Activated T-cell treated with anti-CD3 and anti-CD28 coated beads, Interleukin-2, amount 50 U/mL, for 48 hours (primary cell): ENCODE data around the gene SETD1A.

Source experiments
- DNase-seq, 2 experiments: peaks; one replicate each; pipeline ENCODE4 v3.0.0-alpha.2; 2020

SETD1A gene

DNA sequence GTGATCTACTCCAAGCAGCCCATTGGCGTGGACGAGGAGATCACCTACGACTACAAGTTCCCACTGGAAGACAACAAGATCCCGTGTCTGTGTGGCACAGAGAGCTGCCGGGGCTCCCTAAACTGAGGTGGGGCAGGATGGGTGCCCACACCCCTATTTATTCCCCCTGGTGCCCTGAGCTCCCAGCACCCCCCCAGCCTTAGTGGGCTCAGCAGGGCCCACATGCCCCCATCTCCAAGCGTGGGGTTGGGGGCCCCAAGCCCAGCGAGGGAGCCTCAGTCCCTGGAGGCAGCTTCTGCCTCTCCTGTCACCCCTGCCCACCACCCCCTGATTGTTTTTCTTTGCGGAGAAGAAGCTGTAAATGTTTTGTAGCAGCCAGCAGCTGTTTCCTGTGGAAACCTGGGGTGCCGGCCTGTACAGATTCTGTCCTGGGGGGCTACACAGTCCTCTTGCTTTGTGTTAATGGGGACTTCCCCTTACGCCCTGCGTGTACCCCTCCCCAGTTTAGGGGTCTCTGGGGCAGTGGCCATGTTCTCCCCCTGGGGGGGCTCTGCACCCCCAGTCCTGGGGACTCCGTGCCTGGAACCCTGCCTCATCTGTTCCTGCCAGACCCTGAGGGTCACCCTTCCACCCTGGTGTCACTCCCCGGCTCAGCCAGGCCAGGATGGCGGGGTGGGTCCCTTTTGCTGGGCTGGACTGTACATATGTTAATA lies 26.5 kb downstream of the SETD1A start:
- DNase-seq = no peak

DNA sequence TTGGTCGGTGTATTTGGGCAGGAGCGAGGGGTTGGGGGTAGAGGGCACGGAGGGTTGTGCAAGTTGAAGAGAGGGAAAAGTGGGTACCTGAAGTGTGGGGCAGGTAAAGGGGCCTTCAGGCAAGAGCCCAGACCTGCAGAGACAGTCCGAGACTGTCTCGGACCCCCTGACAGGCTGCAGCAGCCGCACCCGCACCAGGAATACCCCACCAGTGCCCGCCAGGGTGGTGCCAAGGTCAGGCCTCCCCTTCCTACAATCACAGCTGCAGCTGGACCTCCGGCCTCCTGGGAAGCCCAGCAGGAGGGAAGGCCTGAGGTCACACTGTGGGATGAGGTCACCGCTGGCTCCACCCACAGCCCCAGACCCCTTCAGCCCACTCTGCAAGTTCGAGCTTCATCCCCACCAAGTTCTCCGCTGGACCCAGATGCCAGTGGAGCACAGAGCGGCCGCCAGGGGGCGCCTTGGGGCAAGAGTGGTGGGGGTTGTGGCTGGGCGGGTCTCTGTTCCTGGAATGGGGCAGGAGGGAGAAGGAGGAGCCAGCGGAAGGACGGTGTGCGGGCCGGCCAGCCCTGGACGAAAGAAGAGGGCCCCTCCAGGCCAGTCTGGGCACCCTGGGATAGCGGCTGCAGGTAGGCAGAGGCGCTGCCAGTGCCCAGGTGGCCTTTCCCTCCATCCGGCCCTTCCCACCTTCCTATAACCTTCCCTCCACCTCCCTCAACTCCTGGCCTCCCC lies 27.3 kb downstream of the SETD1A start, which contains the start of gene HSD3B7:
HSD3B7 (plus strand) TSS at position 539 of the 732 bp plus-strand sequence. CDS start 452 bp downstream, outside the sequence.
- peak; percentile 90 to 92 for DNase-seq

DNA sequence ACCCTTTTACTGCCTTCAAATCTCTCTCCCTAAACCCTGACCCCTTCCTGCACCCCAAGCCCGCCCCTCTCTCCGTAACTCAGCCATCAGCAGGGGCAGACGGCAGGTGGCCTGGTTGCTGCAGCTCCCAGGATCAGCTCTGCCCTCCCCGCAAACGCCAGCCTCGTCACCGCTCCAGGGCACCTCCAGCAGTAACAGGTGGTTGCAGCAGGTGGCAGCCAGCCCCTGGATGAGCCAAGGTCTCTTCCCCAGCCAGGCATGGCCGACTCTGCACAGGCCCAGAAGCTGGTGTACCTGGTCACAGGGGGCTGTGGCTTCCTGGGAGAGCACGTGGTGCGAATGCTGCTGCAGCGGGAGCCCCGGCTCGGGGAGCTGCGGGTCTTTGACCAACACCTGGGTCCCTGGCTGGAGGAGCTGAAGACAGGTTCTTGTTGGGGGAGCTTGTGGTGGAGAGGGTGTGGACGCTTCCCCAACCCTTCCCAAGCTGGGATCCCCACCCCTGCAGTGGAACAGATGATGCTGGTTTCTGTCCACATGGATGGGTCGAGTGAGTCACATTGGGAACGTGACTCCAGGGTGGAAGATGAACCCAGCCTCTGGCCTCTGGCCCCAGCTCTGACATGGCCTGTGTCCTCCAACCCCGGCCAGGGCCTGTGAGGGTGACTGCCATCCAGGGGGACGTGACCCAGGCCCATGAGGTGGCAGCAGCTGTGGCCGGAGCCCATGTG lies 28.0 kb downstream of the SETD1A start:
- no peak for DNase-seq

DNA sequence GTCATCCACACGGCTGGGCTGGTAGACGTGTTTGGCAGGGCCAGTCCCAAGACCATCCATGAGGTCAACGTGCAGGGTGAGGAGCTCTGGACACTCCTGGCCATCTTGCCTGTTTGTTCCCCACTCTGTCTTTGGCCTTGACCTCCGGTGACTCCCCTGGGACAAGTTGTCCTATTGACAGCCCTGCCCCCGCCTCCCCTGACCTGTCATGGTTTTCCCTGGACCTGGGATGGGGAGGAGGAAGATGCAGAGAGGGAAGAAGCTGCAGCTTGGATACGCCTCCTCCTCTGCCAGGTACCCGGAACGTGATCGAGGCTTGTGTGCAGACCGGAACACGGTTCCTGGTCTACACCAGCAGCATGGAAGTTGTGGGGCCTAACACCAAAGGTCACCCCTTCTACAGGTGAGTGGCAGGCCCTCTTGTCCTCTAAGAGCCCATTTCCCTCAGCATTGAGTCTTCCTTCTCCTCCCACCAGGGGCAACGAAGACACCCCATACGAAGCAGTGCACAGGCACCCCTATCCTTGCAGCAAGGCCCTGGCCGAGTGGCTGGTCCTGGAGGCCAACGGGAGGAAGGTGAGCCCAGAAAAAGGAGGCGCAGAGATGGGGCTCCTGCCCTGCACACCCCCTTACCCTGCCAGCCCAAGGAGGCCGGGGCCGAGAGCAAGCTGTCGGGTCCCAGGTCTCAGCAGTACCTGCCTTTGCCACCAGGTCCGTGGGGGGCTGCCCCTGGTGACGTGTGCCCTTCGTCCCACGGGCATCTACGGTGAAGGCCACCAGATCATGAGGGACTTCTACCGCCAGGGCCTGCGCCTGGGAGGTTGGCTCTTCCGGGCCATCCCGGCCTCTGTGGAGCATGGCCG lies 28.8 kb downstream of the SETD1A start:
- DNase-seq = no peak

DNA sequence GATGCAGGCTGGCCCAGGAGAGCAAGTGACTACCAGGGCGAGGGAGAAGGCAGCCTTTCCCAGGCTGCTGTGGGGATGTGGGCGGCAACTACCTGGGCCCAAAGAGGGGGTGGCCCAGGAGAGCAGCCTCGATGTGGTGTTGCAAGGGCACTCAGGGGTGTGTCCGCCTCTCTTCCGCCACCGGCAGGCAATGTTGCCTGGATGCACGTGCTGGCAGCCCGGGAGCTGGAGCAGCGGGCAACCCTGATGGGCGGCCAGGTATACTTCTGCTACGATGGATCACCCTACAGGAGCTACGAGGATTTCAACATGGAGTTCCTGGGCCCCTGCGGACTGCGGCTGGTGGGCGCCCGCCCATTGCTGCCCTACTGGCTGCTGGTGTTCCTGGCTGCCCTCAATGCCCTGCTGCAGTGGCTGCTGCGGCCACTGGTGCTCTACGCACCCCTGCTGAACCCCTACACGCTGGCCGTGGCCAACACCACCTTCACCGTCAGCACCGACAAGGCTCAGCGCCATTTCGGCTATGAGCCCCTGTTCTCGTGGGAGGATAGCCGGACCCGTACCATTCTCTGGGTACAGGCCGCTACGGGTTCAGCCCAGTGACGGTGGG lies 30.1 kb downstream of the SETD1A start:
- no peak for DNase-seq

DNA sequence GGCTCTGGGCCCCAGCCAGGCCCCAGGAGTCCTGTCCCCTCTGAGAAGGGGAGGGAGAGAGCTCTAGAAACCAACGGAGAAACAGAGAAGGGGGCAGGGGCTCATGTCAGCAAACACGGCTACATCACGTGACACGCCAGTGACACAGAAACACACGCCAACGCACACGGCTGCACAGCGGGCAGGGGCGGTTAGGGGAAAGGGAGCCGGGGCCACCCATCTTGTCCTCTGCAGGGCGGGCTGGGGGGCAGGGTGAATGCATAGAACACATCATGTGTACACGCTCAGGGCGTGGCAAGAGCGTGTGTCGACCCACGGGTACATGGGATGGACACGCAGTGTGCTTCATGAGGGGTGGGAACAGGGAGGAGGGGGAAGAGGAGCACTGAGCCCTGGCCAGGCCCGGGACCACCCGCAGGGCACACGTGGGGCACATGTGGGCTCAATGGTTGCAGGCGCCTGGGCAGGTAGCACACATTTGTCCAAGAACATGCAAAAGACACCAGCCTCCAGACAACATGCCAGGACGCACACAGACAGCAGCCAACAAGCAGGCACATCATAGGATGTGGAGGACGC lies 32.0 kb downstream of the SETD1A start:
- DNase-seq = no peak

DNA sequence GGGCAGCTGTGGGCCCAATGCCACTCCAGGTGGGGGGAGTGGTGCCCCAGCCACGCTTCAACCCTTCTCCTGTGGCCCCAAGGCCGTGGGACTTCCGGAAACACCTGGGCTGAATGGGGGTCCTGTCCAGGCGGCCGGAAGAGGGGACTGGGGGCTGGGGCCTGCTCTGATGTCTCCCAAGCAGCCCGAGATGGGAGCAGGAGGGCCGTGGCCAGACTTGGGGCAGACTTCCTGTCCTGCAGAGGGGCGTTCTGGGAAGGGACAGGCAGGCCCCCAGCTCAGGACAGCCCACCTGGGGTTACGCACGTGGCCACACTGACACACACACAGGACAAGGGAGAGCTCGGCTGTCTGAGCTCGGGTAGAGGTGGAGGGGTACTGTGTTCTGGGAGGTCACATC lies 32.6 kb downstream of the SETD1A start:
- DNase-seq = no peak

DNA sequence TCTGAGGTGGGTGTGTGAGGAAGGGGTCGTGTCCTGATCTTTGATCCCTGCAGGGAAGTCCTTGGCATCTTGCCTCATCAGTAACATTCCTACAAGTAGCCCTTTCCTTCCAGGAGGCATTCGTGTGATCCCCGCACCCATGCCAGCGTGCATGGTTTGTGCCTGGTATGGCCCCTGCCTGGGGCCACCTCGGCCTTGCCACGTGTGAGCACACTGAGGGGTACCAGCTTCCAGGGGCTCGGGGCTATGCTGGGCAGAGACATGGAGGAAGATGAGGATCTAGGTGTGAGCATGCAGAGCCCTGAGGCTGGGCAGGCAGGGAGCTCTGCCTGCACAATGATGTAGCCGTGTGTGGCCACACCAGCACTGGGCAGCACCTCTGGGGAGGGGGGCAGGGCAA lies 33.5 kb downstream of the SETD1A start:
- no peak for DNase-seq

DNA sequence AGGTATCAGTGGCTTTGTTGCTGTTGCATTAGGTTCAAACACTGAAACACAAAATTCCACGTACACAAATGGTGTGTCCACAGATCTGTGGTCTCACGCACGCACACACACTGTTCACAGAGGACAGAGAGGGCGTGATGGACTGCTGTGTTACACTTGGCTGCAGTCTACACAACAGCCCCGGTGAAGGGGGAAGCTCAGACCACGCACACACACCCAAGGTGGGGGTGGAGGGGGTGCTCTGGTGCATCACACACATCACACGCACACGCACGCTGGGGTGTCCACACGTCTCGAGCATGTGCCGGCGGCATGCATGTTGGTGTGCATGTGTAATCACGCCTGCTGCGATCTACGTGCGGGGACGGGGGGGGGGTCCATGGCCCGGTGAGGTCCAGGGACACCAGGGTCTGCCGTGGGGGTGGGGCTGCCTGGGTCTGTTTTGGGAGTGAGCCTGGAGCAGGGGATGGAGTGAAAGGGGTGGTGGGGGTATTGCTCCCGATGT lies 34.8 kb downstream of the SETD1A start:
- no peak for DNase-seq

DNA sequence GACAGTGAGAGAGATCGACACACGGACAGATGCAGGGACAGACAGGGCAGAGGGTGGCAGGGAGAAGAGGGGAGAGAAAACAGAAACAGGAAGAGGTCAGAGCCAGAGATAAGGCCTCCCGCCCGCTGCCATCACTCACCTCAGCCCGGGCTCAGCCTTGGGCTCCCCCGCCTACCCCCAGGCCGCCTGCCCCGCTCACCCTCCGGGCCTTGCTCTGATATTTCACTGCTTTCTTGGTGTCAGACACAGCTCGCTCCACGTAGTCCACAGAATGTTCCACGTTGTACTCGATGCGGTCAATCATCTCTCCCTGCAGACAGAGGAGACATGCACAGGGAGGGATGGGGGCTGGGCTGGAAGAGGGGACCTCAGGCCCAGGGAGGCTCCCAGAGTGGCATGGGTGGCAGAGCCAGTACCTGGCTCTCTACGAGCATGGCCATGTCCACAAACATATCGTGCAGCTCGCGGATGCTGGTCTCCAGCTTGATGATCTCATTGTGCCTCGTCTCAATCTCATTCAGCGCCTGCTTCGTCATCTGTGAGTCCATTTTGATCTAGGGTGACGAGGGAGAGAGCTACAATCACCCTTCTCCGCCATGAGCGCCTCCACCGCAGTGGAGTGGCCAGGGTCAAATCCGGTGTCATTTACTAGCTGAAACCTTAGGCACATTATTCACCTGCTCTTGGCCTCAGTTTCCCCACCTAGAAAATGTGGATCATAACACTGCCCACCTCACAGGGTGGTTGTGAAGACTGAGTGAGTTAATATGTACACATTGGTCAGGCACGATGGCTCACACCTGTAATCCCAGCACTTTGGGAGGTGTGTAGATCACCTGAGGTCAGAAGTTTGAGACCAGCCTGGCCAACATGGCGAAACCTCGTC lies 35.6 kb downstream of the SETD1A start:
- no peak for DNase-seq

DNA sequence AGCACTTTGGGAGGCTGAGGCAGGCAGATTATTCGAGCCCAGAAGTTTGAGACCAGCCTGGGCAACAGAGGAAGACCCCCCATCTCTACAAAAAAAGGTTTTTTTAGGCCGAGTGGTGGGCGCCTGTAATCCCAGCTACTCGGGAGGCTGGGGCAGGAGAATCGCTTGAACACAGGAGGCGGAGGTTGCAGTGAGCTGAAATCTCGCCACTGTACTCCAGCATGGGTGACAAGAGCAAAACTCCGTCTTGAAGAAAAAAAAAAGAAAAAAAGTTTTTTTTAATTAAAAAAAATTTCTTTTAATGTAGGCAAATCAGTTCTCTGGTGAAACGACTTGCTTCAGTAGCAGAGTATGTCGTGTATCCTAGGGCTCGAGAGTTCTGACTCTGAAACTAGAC lies 38.4 kb downstream of the SETD1A start:
- no peak for DNase-seq

DNA sequence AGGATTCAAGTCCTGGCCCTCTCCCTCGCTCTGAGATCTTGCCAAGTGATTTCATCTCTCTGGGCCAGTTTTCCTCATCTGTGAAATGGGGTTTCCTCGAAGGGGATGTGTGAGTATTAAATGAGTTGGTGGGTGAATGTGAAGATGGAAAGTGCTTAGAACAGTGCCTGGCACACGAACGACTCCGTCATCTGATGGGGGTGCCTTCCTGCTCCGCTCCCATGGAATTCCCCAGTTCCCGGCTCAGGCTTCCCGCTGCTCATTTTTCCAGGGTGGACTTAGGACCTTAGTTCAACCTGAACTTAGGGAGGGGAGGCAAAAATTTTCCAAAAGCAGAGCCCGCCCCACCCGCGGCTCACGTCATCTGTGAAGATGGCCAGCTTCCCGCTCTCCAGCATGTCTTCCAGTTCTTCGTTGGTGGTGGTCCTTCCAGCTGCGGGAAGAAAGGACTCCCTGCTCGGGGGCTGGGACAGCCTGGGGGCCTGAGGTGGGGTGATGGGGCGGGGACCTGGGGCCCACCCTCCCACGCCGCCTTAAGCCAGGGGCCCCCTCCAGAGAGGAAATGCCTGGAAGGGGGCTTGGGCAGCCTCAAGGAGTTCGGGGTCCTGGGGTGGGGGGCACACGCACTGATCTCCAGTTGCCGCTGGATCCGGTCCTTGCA lies 38.9 kb downstream of the SETD1A start:
- no peak for DNase-seq

DNA sequence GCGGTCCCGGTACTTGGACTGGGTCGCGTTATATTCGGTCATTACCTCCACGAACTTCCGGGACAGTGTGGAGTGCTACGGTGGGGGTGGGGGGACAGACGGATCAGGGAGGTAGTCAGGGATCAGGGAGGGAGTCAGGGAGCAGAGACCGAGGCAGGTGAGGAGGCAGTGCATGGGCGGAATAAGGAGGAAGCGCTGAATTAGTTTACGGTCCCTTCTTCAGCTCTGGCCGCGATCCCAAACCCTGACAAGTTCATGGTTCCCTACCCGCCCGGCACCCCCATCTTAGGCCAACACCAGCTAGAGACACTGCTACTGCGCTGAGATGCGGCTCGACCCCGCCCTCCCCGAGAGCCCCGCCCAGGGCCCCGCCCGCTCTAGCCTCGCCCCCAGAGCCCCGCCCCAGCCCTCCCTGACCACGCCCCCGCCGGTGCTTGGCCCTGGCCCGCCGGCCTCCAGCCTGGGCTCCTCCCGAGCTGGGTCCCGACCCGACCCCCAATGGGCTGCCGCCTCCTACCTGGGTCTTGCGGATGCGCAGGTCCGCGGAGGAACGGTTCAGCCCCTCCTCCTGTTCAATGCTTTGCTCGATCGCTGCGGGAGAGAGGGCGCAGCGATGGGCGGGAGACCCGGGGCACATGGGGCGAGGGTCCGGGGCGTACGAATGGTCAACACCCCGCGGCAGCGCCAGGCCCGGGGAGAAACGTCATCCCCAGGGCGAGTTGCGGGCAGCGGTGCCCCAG lies 39.6 kb downstream of the SETD1A start:
- DNase-seq = peak; percentile 86 to 90

DNA sequence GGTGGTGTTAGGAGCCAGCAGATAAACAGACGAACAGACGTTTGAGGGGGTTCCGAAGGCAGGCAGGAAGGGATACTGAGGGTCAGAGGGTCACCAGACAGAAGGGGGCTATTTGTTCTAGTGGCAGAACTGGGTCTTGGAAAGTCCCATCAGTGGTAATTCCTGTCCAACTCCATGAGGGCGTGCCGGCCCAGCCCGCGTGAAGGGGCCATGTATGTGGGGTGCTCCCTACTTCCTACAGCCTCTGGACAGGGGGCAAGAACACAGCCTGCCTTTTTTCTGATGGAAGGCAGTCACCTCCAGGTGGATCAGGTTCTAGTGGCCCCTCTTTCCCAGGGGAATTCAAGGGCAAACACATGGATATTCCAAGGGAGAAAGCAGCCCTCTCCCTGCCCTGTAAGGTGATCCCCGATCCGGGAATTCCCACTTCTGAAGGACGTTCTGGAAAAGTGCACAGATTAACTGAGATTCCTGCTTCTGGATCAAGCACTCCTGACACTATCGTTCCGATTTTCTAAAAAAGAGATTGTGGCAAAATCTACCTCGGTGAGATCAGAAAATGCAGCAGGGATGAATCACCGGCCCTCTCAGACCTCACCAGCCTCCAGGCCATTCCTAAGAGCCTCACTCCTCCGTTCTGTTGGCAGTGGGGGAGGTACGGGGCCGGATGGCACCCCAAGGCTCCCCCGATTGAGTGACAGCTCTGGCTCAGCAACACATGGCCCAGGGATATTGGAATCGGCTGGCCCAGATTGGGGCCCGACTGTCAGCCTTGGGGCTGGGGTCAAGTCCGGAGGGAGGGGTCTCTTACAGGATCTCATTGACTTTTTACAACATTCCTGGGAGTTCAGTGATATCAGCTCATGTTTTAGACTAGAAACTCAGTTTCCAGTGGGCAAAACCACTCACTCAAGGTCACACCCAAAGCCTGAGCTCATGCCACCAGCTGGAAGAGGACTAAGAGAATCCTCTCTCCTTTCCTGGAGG lies 40.5 kb downstream of the SETD1A start:
- no peak for DNase-seq

DNA sequence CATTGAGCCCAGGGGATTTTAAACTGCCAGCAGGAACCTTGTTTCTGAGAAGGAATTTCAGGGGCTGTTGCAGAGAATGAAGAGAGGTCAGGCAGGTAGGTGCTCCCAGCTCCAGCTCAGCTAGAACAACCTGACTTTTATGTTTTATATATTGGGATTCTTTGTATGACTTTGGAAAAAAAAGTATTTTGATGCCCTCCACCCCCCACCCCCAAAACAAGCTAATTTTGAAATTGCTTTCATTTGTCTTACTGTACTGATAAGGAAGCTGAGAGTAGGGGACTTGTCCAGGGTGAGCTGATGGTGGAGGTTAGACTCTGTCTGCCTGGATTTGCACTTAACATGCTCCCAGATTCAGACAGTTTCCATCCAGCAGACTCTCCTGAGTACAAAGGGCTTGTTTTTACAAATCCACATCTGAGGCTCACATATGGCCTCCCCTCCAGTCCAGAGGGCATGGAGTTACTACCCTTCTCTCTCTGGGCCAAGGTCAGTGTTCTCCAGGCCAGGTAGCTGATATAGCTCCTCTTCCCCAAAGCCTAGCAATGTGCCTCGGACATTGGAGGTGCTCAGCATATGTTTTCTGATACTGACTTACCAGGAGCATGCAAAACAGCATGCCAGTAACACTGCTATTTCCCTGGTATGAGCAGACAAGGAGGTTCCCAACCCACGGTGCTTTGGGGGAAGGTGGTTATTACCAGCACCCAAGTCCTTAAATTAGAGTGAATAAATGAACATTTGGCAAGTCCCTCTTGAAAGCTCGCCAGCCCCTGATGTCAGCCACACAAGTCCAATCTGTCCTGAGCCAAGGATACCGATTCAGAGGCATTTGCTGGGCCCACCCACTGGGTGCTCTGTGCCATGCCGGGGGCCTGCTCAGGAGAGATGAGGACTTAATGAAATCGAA lies 41.6 kb downstream of the SETD1A start:
- DNase-seq = no peak

DNA sequence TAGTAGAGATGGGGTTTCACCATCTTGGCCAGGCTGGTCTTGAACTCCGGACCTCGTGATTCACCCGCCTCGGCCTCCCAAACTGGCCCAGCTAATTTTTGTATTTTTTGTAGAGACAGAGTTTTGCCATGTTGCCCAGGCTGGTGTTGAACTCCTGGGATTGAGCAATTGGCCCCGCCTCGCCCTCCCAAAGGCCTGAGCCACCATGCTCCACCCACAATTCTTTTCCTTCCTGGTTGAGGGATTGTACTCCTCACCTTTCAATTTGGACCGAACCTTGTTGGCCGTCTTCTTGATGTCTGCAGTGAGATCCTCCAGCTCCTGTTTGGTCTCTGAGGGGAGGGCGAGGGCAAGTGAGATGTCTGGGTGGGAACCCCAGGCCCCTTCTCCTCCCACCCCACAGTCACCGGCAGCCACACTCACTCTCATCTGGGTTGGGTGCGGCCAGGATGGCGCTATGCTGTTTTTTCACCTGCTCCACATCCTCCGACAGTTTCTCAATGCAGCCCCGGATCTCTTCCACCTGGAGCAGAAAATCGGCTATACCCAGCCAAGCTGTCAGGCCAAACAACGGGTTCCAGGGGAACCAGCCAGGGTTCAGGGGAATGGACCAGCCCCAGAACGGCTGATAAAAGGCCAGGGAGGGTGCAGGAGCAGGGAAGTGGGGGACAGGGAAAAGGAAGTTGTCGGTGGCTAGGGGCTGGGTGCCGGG lies 43.3 kb downstream of the SETD1A start:
- no peak for DNase-seq
